ENCODE results near the gene AP2A1. TPM values are rescaled to one million over a fixed set of nuclear protein-coding genes. Genes with fewer than 3 reads are reported as not detected.
A peak's percentile ranks its signal among the peaks of the same experiment; 100 is the strongest.

Gene AP2A1
- total and polyA plus RNA-seq, 9 donors = 37.8 to 126 (median 88.1) TPM

DNA sequence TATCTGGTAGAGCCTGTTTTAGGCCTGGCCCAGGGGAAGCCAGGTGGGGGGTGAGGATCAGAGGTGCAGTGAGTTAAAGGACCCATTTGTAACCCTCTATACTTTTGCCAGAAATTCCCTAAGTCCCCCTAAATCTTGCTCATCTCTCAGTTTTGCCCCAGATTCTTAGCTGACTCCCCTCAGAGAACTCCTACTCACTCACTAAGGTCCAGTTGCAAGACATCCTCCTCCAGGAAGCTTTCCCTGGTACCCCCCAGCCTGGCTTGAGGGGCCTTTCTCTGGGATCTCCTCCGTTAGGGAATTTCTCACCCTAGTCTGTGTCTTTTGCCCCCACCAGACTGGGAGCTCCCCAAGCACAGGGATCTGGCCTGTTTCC is 5.6 kb upstream of the AP2A1 start:
- WGBS, 3 donors = 73 to 100% (median 96%) methylated on average over 1 of the region's 1 CpG
- intact Hi-C loops (cut with DNase I) = no loop called here
- no peak overlapping the region for H3K27ac ChIP-seq

DNA sequence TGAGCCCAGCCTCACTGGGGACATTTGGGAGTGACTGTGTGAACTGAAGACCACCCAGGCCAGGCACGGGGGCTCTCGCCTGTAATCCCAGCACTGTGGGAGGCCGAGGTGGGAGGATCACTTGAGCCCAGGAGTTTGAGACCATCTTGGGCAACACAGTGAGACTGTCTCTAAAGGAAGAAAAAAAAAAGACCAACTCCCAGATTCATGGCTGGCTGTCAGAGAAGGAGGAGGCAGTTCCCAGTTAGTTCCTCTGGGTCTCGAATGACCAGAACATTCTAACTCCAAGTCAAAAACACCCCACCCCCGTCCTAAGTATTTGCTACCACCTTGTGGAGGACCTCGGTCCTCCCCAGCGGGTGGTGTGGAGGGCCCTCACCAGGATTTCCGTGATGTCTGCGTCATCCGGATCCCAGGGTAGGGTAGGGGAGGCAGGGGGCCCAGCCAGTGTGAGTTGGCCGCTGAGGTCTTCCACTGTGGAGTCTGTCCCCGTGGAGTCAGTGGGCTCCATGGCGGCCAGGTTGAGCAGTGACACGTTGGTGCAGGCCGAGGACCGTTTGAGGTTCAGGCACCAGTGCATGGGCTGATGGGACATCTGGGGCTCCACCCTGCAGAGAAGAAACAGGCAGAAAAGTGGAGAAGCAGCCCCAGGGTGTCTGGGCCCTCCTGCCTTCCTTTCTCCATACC is 5.0 kb upstream of the AP2A1 start:
- H3K27me3 ChIP-seq = no peaks in the 10 kb centered on the region
- H3K4me3 ChIP-seq = no peak overlapping the region
- H3K27ac ChIP-seq = no peak overlapping the region
- intact Hi-C loops (cut with DNase I) = no loop called here
- DNase-seq = peak in 3 of 5 donors; percentile 48 to 55 (median 51)
- peaks cover 8% of the 10 kb centered on the region for H3K4me1 ChIP-seq (ENCODE audit: insufficient read depth)
- no peaks in the 10 kb centered on the region for H3K36me3 ChIP-seq
- WGBS, 3 donors = 55 to 67% (median 58%) methylated on average over 16 of the region's 16 CpGs
- no peak for TF ChIP-seq EP300 (IDR thresholded peaks at IDR 0.05)
- TF ChIP-seq, protein P1, sequence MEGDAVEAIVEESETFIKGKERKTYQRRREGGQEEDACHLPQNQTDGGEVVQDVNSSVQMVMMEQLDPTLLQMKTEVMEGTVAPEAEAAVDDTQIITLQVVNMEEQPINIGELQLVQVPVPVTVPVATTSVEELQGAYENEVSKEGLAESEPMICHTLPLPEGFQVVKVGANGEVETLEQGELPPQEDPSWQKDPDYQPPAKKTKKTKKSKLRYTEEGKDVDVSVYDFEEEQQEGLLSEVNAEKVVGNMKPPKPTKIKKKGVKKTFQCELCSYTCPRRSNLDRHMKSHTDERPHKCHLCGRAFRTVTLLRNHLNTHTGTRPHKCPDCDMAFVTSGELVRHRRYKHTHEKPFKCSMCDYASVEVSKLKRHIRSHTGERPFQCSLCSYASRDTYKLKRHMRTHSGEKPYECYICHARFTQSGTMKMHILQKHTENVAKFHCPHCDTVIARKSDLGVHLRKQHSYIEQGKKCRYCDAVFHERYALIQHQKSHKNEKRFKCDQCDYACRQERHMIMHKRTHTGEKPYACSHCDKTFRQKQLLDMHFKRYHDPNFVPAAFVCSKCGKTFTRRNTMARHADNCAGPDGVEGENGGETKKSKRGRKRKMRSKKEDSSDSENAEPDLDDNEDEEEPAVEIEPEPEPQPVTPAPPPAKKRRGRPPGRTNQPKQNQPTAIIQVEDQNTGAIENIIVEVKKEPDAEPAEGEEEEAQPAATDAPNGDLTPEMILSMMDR (IDR thresholded peaks at IDR 0.05) = peak in 1 of 3 donors; percentile 31
- H3K9me3 ChIP-seq = no peaks in the 10 kb centered on the region

More for the DNA sequence above, 5.6 kb upstream of the AP2A1 start:
- Histone ChIP-seq H3K4me1 (ENCODE audit: insufficient read depth) (peaks cover 8% of the 10 kb centered on the region), H3K36me3 (no peaks in the 10 kb centered on the region), H3K27me3 (no peaks in the 10 kb centered on the region), H3K4me3 (no peak overlapping the region), H3K9me3 (no peaks in the 10 kb centered on the region)
- TF ChIP-seq EP300 (IDR thresholded peaks at IDR 0.05) (no peak), POLR2A (IDR thresholded peaks at IDR 0.05) (no peak)
- TF ChIP-seq, protein P1 (IDR thresholded peaks at IDR 0.05) = no peak
- no peak for DNase-seq

DNA sequence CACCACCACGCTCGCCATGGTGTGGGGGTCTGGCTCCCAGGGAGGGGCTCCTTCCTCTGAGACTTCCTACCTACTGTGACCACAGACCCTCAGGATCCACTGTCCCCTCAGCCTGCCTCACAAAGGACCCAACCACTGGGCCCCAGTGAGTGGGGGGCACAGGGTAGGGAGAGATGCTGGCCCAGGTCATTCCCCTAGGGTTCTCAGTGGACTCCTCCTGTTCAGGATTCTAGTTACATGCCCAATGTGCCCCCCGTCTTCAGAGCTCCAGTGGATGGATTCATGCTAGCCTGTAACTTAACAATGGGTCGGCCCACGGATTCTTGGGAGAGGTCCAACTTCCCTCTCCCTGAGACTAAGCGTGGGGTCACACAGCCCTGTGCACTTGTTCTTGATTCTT is 3.6 kb upstream of the AP2A1 start, which contains the start of gene TSKS:
Gene TSKS (minus strand): TSS at position 77 of the 400 bp plus-strand sequence. CDS start 59 bp downstream, at position 18.
- no peaks in the 10 kb centered on the region for H3K27me3 ChIP-seq
- peaks cover 10% of the 10 kb centered on the region for H3K4me1 ChIP-seq (ENCODE audit: insufficient read depth)
- intact Hi-C loops (cut with DNase I) = no loop called here
- no peak within 1 kb of the TSS for H3K27ac ChIP-seq
- H3K9me3 ChIP-seq = no peaks in the 10 kb centered on the region
- no peak for TF ChIP-seq EP300 (IDR thresholded peaks at IDR 0.05)
- TF ChIP-seq, protein P1 (IDR thresholded peaks at IDR 0.05) = no peak
- TF ChIP-seq POLR2A (IDR thresholded peaks at IDR 0.05) = no peak
- peak in 1 of 5 donors; percentile 37 for DNase-seq
- WGBS, 3 donors = 79 to 84% (median 82%) methylated on average over 6 of the region's 6 CpGs
- H3K4me3 ChIP-seq = no peak within 1 kb of the TSS
- no peaks in the 10 kb centered on the region for H3K36me3 ChIP-seq

DNA sequence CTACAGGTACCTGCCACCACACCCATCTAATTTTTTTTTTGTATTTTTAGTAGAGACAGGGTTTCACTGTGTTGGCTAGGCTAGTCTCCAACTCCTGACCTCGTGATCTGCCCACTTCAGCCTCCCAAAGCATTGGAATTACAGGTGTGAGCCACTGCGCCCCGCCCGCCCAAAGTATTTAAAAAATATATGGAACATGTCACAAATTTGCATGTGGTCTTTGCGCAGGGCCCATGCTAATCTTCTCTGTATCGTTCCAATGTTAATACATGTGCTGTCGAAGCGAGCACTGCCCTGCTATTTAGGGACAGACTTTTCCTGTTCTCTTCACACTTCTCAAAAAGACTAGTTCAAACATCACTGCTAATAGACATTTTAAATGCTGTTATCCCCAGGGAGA is 2.5 kb upstream of the AP2A1 start:
- intact Hi-C loops (cut with DNase I) = no loop called here
- TF ChIP-seq, protein P1 (IDR thresholded peaks at IDR 0.05) = no peak
- no peak for TF ChIP-seq POLR2A (IDR thresholded peaks at IDR 0.05)
- TF ChIP-seq EP300 (IDR thresholded peaks at IDR 0.05) = no peak
- H3K4me1 ChIP-seq (ENCODE audit: insufficient read depth) = peaks cover 10% of the 10 kb centered on the region
- no peaks in the 10 kb centered on the region for H3K9me3 ChIP-seq
- no peak overlapping the region for H3K27ac ChIP-seq
- H3K27me3 ChIP-seq = no peaks in the 10 kb centered on the region
- H3K4me3 ChIP-seq = no peak overlapping the region
- WGBS, 3 donors = 95 to 97% (median 96%) methylated on average over 8 of the region's 8 CpGs
- no peak for DNase-seq
- H3K36me3 ChIP-seq = no peaks in the 10 kb centered on the region
